HG03064 (cell line): ENCODE data around the gene IFITM1.
A peak's percentile ranks its signal among the peaks of the same experiment; 100 is the strongest.
"Not testable (repeated sequence)": the region's sequence is repeated elsewhere in the genome, so short reads cannot be mapped to it uniquely, and the experiment has no call there.

Experiments
- ATAC-seq: cut with Tn5 transposase; IDR thresholded peaks from one replicate; pipeline ENCODE4 v1.9.1; 2021; ENCODE audit warnings: low read depth; ENCODE audit not compliant: unreplicated experiment

IFITM1 gene

DNA sequence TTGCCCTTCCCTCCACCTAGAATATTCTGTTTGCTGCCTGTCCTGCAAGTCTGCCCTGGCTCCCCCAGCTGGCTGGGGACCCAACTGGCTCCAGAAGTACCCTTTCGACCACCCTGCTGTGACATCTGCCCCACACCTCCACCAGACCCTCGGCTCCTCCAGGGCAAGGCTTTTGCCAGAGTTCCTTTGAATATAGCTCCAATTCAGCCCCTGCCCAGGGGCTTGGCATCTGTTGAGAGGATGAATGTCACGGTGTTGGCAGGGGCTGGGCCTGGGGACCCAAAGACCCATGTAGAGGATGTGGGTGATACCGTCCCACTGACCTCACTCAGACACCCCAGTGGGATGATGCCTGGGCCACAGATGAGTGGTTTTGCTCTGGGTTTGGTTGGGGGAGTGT lies 31.7 kb upstream of the IFITM1 start:
- no peak for ATAC-seq

GRCh38 chr11:282630-283360 lies 31.0 kb upstream of the IFITM1 start:
- ATAC-seq = no peak

DNA sequence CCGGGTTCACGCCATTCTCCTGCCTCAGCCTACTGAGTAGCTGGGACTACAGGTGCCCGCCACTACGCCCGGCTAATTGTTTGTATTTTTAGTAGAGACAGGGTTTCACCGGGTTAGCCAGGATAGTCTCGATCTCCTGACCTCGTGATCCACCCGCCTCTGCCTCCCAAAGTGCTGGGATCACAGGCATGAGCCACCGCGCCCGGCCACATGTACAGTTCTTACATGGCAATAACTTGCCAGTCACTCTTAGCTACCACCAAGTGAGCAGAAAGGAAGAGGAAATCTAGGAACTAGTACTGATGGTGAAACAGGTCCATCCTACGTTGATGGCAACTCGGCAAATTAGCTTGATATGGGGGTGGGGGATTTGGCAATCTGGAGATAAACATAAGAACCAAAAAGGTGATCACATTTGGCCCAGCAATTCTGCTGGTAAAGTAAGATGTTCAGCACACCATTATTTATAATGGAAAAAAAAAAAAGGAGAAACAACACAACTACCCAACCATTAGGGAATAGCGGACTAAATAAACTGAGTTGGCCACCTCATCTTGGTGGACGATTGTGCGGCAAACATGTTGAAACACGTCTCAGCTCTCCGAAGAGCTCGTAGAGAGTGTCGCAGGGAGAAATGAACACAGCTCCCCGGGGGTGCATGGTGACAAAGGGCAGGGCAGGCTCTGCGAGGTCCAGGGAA lies 30.3 kb upstream of the IFITM1 start:
- no peak for ATAC-seq

- ATAC-seq = no peak
These were observed 29.5 kb upstream of the IFITM1 start for GRCh38 chr11:284105-285020.

DNA sequence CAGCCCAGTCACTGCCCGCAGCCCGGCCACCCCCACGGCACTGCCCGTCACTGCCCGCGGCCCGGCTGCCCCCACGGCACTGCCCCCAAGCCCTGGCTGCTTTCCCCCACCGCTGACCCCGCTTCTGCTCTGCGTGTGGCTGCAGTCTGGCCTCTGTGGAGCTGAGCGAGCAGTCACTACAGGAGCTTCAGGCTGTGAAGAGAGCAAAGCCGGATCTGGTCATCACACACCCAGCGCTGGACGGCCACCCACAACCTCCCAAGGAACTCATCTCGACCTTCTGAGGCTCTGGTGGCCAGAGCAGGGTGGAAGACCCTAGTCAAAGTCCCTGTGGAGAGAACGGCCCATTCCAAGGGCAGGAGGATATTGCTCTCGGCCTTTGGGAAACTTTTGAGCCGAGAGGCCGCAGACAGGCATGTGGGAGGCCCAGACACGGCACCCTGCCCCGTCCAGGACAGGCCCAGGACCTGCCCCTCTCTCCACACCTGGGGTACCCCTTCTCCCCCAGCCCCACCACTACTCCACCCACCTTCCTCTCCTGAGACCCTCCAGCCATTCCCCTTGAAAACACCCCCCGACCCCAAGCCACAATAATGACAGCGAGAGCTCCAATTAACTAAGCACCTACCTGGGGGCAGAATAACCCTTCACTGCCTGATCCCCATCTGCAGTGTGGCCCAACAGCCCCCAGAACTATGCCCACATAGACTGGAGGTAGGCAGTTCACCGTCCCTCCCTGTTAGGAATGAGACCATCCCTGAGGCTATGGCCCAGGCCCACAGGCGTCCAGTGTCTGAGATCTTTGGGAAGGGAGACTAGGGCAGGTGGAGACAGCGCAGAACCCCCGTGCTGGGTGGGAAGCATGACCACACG lies 28.6 kb upstream of the IFITM1 start:
- no peak for ATAC-seq

DNA sequence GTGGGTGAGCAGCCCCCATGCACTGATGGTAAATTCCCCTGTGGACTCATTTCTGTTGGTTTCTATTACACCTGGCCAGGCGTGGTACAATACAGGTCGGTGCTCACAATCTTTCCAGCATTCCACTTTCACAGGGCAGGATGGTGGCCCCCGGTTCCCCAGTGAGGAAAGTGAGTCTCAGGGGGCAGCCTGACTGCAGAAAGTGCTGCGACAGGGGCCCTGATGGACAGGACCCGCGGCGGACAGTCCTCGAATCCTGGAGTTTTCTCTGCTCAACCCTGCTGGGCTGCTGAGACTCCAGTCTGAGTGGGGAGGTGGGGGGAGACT lies 28.0 kb upstream of the IFITM1 start:
- ATAC-seq = no peak

DNA sequence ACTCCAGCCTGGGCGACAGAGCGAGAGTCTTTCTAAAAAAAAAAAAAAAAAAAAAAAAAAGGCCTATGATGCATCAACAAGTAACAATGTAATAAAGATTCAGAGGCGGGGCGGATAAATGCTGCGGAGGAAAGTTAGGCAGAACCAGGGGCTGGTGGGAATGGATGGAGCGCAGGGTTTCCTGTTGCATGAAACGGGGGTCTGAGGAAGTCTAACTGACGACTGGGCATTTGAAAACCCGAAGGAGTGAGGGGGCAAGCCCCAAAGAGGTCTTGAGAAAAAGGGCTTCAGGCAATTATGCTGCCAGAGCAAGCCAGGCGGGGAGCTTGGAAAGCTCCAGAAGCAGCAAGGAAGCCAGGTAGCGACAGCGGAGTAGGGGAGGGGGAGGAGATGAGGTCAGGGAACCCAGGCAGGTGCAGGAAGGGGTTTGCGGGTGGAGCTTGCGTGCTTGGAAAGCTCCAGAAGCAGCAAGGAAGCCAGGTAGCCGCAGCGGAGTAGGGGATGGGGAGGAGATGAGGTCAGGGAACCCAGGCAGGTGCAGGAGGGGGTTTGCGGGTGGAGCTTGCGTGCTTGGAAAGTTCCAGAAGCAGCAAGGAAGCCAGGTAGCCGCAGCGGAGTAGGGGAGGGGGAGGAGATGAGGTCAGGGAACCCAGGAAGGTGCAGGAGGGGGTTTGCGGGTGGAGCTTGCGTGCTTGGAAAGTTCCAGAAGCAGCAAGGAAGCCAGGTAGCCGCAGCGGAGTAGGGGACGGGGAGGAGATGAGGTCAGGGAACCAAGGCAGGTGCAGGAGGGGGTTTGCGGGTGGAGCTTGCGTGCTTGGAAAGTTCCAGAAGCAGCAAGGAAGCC lies 26.6 kb upstream of the IFITM1 start:
- not testable (repeated sequence) for ATAC-seq

- ATAC-seq = no peak
These were observed 25.9 kb upstream of the IFITM1 start for GRCh38 chr11:287821-288477.

DNA sequence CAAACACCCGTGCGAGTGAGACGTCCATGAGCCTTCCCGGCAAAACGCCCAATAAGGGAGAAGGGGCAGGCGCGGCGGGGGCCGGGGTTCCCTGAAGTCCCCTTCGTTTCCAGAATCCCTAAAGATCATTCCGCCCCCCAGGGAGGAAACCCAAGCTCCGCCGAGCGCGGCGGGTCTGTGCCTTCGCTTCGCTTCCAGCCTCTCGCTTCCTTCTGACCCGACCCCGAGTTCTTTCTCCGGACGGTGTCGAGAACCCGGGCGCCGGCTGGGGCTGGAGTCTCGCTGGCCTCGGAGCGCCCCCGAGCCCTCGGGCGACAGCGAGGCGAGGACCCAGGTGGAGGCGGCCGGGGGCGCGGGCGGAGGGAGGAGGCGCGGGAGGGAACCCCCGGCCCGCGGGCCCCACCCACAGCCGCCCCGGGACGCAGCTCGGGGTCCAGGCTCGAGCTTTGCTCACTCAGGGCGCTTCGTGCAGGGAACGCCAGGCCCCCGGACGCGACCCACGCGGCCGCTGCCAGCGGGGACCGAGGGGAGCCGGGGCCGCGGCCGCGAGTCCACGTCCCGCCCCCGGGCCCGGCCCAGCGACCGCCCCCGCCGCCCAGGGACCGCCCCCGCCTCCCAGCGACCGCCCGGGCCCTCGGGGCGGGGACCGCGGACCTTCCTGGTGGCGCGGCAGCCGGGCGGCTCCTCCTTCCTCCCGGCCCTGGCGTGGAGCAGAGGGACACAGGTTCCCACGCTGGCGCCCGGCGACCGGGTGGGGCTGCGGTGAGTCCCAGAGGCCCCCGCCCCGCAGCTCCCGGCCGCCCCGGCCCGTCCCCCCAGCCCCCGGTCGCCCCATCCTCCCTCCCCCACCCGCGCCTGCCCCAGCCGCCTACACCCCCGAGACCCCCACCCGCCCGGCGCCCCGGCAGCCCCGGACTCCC lies 25.1 kb upstream of the IFITM1 start, which contains the start of gene PGGHG:
PGGHG (plus strand) TSS at position 649 of the 920 bp plus-strand sequence. CDS start 691 bp downstream, outside the sequence.
- ATAC-seq = peak; percentile 76

- no peak for ATAC-seq
These were observed 24.5 kb upstream of the IFITM1 start for GRCh38 chr11:289398-289711.

DNA sequence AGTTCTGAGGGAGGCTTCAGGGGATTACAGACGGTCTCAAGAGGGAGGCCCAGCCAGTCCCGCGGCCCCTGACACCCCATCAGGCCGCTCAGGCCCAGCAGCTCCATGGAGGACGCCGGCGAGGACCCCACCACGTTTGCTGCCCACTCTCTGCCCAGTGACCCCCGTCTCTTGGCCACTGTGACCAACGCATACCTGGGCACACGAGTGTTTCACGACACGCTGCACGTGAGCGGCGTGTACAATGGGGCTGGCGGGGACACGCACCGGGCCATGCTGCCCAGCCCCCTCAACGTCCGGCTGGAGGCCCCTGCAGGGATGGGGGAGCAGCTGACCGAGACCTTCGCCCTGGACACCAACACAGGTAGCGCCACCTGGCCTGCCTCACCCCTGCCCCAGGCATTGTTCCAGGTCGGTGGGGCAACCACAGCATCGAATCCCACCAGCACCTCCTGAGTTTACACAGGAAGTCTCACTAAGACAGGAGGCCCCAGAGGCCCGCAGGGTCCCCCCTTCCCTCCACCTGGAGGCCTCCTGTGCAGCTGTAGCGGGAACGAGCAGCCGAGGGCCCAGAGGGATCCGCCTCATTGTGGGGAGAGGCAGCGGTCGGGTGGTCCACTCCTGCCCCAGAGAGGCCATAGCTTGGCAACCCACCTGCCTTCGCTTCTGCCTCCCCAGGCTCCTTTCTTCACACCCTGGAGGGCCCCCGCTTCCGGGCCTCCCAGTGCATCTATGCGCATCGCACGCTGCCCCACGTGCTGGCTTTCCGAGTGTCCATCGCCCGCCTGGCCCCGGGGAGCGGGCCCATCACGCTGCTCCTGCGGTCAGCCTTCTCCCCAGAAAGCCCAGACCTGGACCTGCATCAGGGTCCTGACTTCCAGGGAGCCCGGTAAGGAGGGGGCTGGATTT lies 23.9 kb upstream of the IFITM1 start:
- no peak for ATAC-seq

DNA sequence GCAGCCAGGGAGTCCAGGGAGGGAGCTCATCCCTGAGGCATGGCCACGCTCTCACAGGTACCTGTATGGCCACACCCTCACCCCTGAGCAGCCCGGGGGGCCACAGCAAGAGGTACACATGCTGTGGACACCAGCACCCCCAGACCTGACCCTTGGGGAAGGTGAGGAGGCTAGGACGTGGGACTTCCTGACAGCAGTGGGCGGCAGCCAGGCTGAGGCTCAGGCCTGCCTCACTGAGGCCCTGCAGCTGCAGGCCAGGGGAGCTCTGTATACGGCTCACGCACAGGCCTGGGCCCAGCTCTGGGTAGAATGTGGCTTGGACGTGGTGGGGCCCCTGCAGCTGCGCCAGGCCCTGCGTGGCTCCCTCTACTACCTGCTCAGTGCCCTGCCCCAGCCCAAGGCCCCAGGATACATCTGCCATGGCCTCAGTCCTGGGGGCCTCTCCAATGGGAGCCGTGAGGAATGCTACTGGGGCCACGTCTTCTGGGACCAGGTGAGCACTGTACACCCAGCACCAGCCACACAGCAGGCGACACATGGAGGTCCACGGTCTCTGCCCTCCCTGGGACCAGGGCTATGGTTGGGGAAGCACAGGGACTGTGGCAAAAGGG lies 23.1 kb upstream of the IFITM1 start:
- ATAC-seq = no peak

- ATAC-seq = no peak
These were observed 22.3 kb upstream of the IFITM1 start for GRCh38 chr11:291281-292210.

DNA sequence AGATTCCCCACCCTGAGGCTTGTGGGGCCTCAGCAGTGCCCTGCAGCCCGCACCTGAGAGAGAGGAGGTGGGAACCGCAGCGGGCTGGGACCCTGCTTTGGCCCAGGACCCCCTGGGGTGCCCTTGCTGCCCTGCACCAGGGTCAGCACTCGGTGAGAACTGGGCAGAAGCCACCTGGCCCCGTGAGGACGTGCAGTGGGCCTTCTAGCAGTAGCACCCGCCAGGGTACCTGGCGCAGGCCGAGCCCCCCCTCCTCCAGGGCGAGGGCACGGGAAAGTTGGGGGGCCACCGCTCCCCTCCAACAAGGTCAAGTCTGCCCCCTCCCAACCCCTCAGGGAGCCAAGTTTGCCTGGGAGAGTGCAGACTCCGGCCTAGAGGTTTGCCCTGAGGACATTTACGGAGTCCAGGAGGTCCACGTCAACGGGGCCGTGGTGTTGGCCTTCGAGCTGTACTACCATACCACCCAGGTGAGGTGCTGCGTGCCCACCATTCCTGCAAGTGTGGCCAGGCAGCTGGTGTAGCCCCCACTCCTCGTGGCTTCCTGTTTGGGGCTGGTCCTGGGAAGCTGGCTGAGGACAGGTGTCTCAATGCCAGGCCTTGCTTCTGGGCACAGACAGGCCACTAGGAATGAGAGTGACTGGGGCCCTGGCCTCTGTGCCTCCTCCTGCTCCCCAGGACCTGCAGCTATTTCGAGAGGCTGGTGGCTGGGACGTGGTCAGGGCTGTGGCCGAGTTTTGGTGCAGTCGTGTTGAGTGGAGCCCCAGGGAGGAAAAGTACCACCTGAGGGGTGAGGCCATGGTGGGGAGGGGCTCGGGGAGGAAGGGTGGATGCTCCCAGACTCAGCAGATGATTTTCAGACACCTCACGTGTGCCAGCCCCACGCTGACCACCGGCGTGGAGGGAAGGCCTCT lies 21.4 kb upstream of the IFITM1 start:
- ATAC-seq = no peak
